SKM-1 (cell line): ENCODE measurements around the gene RPL28.

Experiments used
- DNase-seq: peaks from one replicate; lab custom pipeline; 2025; ENCODE audit not compliant: unreplicated experiment; lab: John Stamatoyannopoulos, UW

Gene RPL28

DNA sequence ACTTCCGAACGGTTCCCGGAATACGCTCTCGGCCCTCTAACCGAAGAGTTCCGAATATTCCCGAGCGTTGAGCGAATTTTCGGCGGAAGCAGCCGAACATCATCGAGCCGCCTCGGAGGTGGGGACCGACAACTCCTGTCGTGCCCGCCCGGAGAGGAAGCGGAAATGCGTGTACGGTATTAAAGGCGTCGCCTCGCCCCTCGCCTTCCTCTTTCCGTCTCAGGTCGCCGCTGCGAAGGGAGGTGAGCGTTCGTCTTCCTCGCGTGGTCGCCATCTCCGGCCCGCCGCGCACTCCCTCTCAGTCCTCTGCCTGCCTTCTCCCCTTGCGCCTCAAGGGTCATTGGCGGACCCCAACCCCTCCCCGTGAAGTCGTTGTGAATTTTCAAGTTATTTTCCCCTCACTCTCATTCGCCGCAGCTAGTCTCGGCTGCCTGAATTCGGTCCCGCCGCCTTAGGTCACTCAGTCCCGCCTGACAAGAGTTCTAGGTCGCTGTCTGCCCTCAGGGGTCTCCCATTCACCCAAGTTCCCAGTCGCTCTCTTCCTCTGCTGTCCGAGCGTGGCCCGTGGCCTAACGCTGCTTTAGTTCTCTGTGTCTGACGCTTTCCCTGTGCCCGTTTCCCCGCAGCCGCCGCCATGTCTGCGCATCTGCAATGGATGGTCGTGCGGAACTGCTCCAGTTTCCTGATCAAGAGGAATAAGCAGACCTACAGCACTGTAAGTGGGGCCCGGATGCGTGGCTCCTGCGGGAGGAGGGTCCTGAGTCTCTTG is at the start of gene RPL28:
TSS of gene RPL28 (plus strand) at position 209 of the 769 bp plus-strand sequence. CDS start at position 635, 426 bp downstream.
- peak; percentile 85 for DNase-seq

DNA sequence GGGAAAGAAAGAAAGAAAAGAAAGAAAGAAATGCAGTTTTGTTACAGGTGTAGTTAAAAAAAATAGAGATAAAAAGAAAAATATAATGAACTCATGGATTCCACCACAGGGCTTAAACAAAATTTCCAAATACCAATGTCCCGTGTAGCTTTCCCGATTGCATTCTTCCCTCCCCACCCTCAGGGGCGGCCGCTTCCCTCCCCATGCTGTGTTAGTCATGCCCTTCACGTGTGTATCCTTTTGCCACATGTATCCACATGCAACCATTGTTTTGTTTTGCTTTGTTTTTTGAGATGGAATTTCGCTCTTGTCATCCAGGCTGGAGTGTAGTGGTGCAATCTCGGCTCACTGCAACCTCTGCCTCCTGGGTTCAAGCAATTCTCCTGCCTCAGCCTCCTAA is 49.6 kb upstream of the RPL28 start:
- DNase-seq: no peak

DNA sequence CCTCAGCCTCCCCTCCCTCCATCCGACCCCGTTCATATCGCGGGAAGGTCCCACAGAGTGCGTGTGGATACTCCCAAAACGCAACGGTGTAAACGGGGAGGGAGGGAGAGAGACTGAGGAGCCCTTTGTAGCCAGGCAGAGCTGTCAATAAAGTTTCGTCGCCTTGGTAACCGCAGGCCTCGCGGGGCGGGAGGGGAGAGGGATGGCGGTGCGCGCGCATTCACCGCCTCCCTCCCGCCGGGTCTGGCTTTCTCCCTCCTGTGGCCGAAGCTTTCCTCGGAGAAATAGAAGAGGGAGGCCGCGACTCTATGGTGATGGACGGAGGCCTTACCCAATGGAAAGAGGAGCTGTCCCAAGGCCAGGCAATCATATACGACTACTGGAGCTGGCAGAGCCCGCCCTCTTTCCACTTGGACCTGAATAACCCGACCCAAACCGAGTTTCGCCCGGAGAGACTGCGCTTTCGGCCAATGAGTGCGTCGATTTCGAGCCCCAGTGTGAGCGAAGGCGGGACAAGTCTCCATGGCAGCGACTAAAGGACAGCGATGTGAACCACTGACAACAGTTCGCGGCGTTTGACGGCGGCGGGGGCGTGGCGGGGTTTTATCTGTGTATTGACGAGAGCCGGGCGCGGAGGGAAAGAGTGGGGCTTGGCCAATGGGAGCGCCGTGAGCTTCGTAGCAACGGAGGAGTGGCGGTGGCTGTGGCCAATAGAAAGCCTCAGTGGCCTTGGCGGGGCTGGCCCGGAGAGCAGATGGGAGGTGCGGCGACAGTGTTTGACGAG is 46.4 kb upstream of the RPL28 start, which contains the start of gene KMT5C:
TSS of gene KMT5C (plus strand) at position 772 of the 784 bp plus-strand sequence. CDS start 2,061 bp downstream, outside the sequence.
- peak; percentile 98 for DNase-seq

DNA sequence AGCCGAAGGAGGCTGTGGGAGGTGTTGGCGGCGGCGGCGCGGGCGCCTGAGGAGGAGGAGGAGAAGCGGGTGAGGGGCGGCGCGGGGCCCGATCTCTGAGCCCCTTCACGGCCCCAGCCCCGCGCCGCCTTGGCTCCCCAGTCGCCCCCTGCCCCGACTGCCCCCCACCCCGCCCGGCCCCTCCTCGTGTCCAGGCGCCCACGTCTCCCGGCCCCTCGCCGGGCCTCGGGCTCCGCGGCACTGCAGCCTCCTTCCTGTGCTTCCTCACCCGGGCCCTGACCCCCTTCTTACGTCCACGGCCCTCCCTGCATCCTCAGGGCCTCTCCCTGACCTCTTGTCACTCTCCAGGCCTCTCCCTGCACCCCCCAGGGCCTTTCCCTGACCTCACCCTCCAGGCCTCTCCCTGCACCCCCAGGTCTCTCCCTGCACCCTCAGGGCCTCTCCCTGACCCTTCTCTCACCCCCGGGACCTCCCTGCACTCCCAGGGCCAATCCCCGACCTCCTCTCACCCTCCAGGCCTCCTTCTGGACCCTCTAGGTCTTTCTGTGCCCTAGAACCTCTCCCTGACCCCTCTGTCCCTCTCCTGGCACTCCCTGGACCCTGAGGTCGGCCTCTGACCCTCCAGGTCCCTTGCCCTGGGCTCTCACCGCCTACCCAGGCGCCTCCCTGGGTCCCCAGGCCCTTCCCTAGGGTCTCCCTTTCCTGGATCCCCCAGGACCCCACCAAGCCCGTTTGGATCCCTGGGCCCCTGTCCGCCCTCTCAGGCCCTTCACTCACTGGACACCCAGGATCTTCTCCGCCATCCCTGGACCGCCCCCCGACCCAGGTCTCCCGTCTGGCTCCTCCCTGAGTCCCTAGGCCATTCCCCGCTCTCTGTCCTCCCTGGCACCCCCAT is 45.6 kb upstream of the RPL28 start:
- no peak for DNase-seq

DNA sequence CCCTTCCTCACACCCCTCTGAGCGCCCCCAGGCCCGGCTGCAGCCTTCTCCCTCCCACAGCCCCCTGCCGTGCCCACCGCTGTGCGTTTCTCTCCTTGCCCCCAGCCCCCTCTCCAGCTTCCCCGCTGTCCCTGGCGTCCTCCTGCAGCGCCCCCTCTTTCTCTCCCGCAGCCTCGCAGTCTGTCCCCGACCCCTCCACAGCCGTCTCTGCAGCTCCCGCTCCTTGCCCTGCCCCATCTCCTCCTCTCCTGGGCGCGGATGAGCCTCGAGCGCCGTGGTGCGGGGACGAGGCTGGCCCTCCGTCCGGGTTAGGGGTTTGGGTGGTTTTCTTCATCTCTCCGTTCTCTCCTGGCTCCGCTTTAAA is 45.0 kb upstream of the RPL28 start:
- no peak for DNase-seq

DNA sequence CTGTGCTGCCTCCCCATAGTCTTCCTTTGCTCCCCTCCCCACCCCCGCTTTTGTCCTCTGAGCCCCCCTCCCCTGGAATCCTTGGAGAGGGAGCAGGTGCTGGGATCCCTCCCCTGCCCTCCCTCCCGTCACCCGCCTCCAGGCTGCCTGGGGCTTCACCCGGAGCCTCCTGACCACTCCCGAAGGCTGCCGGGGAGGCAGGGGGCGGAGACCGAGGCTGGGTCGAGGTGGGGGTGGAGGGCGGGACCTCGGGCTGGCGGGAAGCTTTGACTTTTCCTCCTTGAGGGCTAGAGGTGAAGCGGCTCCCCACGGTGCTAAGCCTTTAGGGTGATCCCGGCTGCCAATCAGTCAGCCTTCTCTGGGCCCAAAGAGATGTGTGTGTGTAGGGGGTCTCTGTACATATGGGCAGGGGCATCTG is 44.6 kb upstream of the RPL28 start:
- no peak for DNase-seq

DNA sequence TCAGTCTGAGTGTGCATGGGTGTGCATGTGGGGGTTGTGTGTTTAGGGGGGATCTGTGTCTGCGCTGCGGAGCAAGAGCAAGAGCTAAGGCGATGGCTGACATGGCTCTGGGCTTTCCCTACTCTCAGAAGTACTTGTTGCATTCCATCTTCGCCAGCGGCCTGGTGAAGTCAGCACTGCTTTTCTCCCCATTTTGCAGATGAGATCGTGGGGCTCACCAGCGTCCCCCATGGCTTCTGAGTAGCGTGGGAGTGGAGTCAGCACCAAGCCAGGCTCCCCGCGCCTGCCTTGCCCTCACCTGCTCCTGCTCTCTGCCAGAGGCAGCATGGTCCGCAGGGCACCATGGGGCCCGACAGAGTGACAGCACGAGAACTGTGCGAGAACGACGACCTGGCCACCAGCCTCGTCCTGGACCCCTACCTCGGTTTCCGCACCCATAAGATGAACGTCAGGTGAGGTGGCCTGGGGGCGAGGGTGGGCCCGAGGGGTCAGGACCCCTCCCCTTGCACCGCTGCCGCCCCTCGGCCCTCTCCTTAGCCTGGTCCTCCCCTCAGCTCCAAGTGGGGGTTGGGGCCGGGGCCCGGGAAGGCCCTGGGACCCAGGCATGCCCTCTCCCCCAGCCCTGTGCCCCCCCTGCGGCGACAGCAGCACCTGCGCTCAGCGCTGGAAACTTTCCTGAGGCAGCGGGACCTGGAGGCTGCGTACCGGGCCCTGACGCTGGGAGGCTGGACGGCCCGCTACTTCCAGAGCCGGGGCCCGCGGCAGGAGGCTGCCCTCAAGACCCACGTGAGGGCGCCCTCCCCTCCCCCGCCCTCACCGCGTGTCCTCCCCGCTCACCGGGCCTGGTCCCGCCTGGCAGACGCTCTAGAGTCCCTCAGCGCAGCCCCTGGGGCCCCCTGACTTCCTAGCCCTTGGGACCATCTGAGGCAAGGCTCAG is 43.9 kb upstream of the RPL28 start:
- no peak for DNase-seq

DNA sequence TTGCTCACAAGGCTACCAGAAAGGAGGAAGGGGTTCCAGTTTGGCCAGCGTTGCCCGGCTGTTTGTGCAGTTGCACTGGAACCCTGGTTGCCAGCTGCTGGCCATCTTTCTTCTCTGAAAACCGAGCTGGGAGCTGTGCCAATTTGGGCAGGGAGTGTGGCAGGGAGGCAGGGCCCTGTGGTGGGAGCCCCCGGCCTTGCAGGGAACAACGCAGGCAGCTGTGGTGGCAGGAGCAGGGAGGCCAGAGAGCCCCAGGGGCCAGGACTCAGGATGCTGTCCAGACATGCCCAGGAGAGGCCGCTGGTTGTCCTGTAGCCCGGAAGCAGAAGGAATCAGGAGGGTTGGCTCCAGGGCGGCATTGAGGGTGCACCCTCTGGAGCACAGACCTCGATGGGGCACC is 41.3 kb upstream of the RPL28 start:
- no peak for DNase-seq

DNA sequence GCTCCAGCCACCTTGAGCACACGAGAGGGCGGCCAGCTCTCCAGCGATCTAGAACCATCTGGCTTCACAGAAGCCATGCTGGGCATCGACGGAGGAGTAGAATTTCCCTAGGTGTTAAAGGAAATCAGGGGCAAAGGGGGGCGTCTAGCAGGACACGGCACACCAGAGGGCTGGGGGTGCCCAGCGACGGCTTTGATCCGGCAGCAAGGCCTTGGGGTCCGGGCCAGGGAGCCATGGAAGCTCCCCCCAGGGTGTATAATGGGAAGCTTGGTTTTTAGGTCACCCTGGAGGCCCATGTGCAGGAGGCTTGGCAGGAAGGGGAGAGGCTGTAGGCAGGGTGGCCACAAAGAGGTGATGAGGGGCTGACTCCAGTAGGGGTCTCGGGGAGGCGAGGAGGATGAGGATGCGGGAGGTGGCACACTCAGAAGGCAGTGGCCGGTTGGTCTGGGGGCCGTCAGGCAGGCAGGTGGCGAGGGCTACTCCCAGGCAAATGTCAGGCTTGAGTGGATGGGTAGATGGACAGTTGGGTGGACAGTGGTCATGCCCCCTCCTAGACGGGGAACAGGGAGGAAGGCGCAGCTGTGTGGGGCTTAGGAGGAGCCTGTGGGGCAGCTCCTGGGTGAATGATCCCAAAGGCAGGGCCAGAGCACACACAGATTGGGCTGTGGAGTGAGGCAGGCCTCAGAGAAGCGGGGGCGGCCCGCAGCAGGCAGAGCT is 40.5 kb upstream of the RPL28 start:
- no peak for DNase-seq

DNA sequence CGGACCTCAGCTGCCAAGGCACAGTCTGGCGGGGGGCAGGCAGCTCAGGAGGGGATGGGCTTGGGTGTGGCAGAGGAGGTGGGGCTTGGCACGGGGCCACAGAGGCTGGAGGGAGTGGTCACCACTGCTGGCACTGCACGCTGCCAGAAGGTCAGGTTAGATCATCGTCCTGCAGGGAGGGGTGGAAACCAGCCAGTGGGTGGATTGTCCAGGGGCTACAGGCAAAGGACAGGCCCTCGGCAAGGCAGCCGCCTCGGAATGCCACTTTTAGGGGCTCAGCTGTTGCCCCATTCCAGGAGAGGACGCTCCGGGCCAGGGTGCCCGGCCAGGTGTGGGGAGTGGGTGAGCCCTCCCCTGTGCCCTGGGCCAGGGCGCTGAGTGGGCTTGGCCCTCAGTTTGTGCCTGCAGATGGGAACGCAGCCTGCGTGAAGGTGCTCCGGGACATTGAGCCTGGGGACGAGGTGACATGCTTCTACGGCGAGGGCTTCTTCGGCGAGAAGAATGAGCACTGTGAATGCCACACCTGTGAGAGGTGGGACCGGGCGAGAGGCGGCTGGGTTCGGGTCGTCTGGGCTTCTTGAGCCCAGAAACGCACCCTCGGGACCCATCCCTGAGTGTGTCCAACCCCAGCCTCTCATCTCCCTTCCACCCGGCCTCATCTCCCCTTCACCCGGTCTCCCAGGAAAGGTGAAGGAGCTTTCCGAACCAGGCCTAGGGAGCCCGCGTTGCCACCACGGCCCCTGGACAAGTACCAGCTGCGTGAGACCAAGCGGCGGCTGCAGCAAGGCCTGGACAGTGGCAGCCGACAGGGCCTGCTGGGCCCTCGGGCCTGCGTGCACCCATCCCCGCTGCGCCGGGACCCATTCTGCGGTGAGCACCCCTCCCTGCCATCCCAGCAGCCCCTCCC is 39.7 kb upstream of the RPL28 start:
- DNase-seq: no peak

DNA sequence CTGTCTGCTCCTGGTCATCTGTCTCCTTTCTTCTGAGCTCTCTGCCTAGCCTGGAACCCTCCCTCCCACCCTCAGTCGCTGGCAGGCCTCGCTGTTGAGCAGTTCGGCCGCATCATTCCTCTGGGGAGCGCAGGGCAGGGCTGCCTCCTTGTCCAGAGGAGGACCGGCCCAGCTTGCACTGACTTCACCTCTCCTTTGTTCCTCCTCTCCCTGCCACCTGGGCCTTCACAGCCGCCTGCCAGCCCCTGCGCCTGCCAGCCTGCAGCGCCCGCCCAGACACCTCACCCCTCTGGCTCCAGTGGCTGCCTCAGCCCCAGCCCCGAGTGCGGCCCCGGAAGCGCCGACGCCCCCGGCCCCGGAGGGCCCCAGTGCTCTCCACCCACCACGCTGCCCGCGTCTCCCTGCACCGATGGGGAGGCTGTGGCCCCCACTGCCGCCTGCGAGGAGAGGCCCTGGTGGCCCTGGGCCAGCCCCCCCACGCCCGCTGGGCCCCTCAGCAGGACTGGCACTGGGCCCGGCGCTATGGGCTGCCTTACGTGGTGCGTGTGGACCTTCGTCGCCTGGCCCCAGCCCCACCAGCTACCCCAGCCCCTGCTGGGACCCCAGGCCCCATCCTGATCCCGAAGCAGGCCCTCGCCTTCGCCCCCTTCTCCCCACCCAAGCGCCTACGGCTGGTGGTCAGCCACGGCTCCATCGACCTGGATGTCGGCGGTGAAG is 38.8 kb upstream of the RPL28 start:
- no peak for DNase-seq

DNA sequence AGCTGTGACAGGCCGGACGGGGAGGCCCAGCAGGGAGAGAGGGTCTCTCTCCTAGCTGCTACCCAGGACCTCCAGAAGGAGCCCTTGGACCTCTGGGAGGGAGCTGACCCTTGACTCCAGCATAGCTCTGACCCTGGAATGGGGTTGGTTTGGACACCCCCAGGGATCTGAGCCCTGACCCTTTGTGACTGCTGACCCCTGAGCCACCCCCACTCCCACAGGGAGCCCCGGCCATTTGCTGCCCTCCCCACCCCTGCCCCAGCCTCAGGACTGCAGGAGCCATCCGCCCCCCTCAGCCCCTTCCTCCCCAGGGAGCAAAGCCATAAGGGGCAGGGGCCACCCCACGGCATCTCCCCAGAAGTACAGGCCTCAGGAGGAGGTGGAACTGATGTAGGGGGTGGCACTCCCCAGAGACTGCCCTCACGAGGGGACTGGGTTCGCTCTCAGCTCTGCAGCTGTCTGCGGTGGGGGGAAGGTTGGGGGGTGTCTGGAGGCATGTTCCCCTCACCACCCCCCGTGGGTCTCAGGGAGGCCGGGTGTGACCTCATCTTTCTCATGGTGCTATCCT is 38.2 kb upstream of the RPL28 start:
- no peak for DNase-seq

DNA sequence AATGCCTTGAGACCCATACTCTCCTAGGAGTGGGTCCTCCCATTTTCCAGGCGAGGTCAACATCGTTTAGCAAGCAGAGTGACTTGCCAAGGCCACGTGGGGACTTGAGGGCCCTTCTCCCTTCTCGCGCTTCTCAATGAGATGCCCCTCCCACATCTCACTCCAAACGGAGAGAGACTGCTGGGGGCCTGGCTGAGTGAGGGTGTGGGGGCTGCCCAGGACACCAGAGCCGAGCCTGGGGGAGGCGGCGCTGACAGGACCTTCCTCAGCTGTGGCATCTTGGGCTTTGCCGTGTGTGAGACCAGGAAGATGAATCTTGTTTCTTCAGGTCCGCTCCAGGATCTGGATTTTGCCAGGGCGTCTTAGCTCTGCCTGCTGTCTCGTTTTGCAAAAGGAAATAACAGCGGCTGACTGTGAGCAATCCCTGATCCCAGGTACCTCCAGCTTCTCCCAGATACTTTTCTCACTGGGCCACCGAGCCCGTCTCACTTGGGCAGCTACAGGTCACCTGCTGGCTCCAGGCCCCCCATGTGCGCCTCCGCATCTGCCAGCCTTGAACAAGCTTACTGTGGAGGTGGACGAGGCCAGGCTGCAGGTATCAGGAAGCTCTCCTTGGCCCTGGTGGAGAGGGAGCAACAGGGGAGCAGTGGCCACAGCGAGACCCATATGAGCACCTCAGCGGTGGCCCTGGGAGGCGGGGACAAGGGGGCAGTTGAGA is 37.3 kb upstream of the RPL28 start:
- DNase-seq: no peak

DNA sequence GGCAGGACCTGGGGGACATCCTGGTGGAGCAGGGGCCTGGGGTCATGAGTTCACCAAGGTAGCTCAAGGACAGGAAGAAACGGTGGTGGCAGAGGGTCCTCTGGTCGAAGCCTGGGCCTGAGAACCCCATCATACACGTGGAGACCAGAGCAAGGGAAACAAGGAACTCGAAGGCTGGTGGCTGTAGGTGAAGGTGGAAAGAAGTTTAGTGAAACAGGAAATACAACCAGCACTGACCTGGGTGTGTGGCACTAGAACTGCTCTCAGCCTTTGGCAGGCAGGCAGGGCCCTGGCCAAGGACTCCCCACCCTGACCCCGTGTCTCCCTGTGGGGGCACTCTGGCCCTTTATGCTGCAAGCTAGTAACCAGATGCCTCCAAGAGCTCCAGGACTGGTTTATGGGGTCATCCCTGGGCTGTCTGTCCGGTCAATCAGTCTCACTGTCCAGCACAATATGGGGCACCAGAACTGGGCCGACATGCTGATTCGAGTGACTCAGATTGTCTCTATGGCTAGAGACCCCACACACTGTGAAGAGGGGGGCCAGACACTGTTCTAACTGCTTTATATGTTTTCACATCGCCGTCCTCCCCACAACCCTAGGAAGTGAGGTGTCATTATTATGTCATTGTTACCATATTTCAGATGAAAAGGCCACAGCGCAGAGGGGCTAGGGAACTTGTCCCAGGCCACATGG is 35.0 kb upstream of the RPL28 start:
- no peak for DNase-seq

DNA sequence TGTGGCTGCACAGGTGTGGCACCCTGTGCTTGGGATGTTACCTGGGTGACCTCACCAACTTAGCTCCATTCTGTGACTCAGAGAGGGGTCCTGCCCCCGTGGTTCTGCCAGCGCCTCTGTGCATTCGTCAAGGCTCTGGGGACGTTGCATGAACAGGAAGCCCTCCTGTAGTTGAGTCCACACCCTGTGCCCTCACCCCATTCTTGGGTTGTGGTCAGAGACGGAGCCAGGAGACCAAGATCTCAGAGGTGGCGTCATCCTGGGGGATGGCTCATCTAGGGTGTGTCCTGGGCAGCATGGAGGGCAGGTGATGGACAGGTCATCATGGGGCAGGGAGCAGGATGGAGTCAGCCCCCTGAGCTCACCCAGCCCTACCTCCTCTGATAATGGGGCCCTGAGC is 33.7 kb upstream of the RPL28 start:
- DNase-seq: no peak

DNA sequence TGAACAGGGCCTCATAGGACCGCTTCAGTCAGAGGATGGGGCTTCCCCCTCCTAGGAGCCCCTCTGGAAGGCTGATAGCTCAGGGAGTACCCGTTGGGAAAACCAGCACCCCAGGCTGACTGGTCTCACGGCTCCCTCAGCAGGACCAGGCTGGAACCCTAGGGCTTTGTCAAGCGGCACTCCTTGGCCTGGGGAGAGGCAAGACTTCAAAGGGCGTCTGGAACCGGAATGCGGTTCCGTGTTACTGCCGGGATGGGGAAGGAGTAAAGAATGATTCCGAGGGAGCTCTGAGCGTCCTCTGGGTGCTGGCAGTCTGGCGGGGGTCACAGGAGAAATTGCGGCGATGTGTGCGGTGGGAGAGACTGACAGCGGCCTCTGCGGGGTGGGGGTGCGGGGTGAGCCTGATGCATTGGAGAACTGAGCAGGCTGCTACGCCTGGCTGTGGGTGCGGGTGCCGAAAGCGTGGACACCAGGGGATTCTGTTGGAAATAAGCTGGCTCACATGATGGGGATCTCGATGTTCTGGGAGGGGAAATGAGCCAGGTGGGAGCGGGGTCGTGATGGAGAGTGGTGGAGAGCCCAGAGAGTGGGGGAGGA is 33.1 kb upstream of the RPL28 start:
- no peak for DNase-seq
